WTC11 (cell line): ENCODE results near the gene SYCP1. TPM values are rescaled to one million over a fixed set of nuclear protein-coding genes. Genes with fewer than 3 reads are reported as not detected.

Experiments
- ATAC-seq: fragments of 200-7000 bp; cut with Tn5 transposase; 2 replicates; pipeline ENCODE4 v1.10.0; 2021; ENCODE audit warnings: mild to moderate bottlenecking, moderate library complexity
- CTCF ChIA-PET: fragments of 300-600 bp; sonication (Branson Sonifier 250); formaldehyde crosslinking; loops from one replicate; lab custom pipeline; 2021; ENCODE audit warnings: antibody characterized with exemption; lab: Charles Lee
- POLR2A ChIA-PET: fragments of 350-600 bp; sonication (Branson Sonifier 250); formaldehyde crosslinking; loops from one replicate; lab custom pipeline; 2021; ENCODE audit warnings: antibody characterized with exemption; lab: Charles Lee
- DNase-seq: peaks from one replicate; pipeline ENCODE4 v3.0.0; 2021; ENCODE audit warnings: low spot score
- H3K27ac Mint-ChIP-seq: 2 replicates; pipeline ENCODE4 v1.8.0; 2021; ENCODE audit warnings: mixed read lengths
- H3K27me3 Mint-ChIP-seq: 2 replicates; pipeline ENCODE4 v1.8.0; 2021; ENCODE audit warnings: low read depth, mild to moderate bottlenecking, moderate library complexity, mixed read lengths
- H3K36me3 Mint-ChIP-seq: 2 replicates; pipeline ENCODE4 v1.8.0; 2021; ENCODE audit warnings: mixed read lengths
- H3K4me1 Mint-ChIP-seq: 2 replicates; pipeline ENCODE4 v1.8.0; 2022; ENCODE audit warnings: mixed read lengths
- H3K4me3 Mint-ChIP-seq: 2 replicates; pipeline ENCODE4 v1.8.0; 2021; ENCODE audit warnings: mild to moderate bottlenecking, moderate library complexity, mixed read lengths
- H3K9me3 Mint-ChIP-seq: 2 replicates; pipeline ENCODE4 v1.8.0; 2021; ENCODE audit warnings: mixed read lengths
- ARID4B ChIP-seq: sonication (generic); formaldehyde crosslinking; IDR thresholded peaks from 2 replicates; pipeline ENCODE4 v1.8.0; 2023; ENCODE audit warnings: missing genetic modification reagents, mild to moderate bottlenecking, borderline replicate concordance
- CBFB ChIP-seq: sonication (generic); formaldehyde crosslinking; IDR thresholded peaks from 2 replicates; pipeline ENCODE4 v1.8.1; 2022; ENCODE audit warnings: mild to moderate bottlenecking, low read depth, missing genetic modification reagents
- CREB1 ChIP-seq: sonication (generic); formaldehyde crosslinking; IDR thresholded peaks from 2 replicates; pipeline ENCODE4 v1.8.0; 2023; ENCODE audit warnings: mild to moderate bottlenecking, missing genetic modification reagents
- CTCF ChIP-seq: fragments of 200-600 bp; IDR thresholded peaks from 2 replicates; pipeline ENCODE4 v1.8.0; 2022; ENCODE audit warnings: antibody characterized with exemption
- ETV6 ChIP-seq: sonication (generic); formaldehyde crosslinking; IDR thresholded peaks from 2 replicates; pipeline ENCODE4 v1.8.1; 2022; ENCODE audit warnings: mild to moderate bottlenecking, missing genetic modification reagents
- FOXP1 ChIP-seq: sonication (generic); formaldehyde crosslinking; IDR thresholded peaks from 2 replicates; pipeline ENCODE4 v1.8.0; 2022; ENCODE audit warnings: missing genetic modification reagents, mild to moderate bottlenecking, moderate library complexity, borderline replicate concordance
- HMGXB4 ChIP-seq: sonication (generic); formaldehyde crosslinking; IDR thresholded peaks from 2 replicates; pipeline ENCODE4 v1.8.1; 2023; ENCODE audit warnings: mild to moderate bottlenecking, moderate library complexity, missing genetic modification reagents
- JUN ChIP-seq: sonication (generic); formaldehyde crosslinking; IDR thresholded peaks from 2 replicates; pipeline ENCODE4 v1.8.0; 2023; ENCODE audit warnings: mild to moderate bottlenecking, missing genetic modification reagents
- NR3C1 ChIP-seq: sonication (generic); formaldehyde crosslinking; conservative IDR thresholded peaks from 2 replicates; pipeline ENCODE4 v1.8.1; 2023; ENCODE audit warnings: low read depth, mild to moderate bottlenecking, missing genetic modification reagents
- USF2 ChIP-seq: sonication (generic); formaldehyde crosslinking; IDR thresholded peaks from 2 replicates; pipeline ENCODE4 v1.8.1; 2023; ENCODE audit warnings: mild to moderate bottlenecking, missing genetic modification reagents, moderate library complexity
- ZNF396 ChIP-seq: fragments of 250-450 bp; sonication (Bioruptor Pico); IDR thresholded peaks from 2 replicates; pipeline ENCODE4 v1.8.0; 2021; ENCODE audit warnings: mild to moderate bottlenecking, moderate library complexity, borderline replicate concordance
- total RNA-seq: library from RNA; stranded (reverse); gene quantifications from 3 replicates; pipeline ENCODE4 v1.2.3, GENCODE V29; 2021
- TF ChIP-seq, protein P1 (sequence below): fragments of 250-450 bp; sonication (Bioruptor Pico); IDR thresholded peaks from 2 replicates; pipeline ENCODE4 v1.9.0; 2021; ENCODE audit warnings: mild to moderate bottlenecking
- TF ChIP-seq, protein P2 (sequence below): sonication (generic); formaldehyde crosslinking; IDR thresholded peaks from 2 replicates; pipeline ENCODE4 v1.8.0; 2022; ENCODE audit warnings: mild to moderate bottlenecking, missing genetic modification reagents
- TF ChIP-seq, protein P3 (sequence below): fragments of 250-450 bp; sonication (Bioruptor Pico); IDR thresholded peaks from 2 replicates; pipeline ENCODE4 v2.1.2; 2022; ENCODE audit warnings: mild to moderate bottlenecking, moderate library complexity
- TF ChIP-seq, protein P4 (sequence below): sonication (generic); formaldehyde crosslinking; IDR thresholded peaks from 2 replicates; pipeline ENCODE4 v1.8.1; 2023; ENCODE audit warnings: mild to moderate bottlenecking, missing genetic modification reagents, moderate library complexity
- TF ChIP-seq, protein P5 (sequence below): sonication (generic); formaldehyde crosslinking; IDR thresholded peaks from 2 replicates; pipeline ENCODE4 v1.8.0; 2022; ENCODE audit warnings: mild to moderate bottlenecking, missing genetic modification reagents

The SYCP1 gene
- total RNA-seq, 1 experiment from 2014 or later = not detected

GRCh38 chr1:114833421-114833820 is 21.2 kb upstream of the SYCP1 start (continued):
- TF ChIP-seq, protein P1, sequence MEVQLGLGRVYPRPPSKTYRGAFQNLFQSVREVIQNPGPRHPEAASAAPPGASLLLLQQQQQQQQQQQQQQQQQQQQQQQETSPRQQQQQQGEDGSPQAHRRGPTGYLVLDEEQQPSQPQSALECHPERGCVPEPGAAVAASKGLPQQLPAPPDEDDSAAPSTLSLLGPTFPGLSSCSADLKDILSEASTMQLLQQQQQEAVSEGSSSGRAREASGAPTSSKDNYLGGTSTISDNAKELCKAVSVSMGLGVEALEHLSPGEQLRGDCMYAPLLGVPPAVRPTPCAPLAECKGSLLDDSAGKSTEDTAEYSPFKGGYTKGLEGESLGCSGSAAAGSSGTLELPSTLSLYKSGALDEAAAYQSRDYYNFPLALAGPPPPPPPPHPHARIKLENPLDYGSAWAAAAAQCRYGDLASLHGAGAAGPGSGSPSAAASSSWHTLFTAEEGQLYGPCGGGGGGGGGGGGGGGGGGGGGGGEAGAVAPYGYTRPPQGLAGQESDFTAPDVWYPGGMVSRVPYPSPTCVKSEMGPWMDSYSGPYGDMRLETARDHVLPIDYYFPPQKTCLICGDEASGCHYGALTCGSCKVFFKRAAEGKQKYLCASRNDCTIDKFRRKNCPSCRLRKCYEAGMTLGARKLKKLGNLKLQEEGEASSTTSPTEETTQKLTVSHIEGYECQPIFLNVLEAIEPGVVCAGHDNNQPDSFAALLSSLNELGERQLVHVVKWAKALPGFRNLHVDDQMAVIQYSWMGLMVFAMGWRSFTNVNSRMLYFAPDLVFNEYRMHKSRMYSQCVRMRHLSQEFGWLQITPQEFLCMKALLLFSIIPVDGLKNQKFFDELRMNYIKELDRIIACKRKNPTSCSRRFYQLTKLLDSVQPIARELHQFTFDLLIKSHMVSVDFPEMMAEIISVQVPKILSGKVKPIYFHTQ (CRISPR knock-in tag) = no peak
- no peak for TF ChIP-seq ETV6 (CRISPR knock-in tag)
- TF ChIP-seq ZNF396 (CRISPR knock-in tag) = no peak
- TF ChIP-seq, protein P2, sequence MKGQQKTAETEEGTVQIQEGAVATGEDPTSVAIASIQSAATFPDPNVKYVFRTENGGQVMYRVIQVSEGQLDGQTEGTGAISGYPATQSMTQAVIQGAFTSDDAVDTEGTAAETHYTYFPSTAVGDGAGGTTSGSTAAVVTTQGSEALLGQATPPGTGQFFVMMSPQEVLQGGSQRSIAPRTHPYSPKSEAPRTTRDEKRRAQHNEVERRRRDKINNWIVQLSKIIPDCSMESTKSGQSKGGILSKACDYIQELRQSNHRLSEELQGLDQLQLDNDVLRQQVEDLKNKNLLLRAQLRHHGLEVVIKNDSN = no peak
- no peak for TF ChIP-seq JUN (CRISPR knock-in tag)
- TF ChIP-seq CTCF = no peak
- no peak for TF ChIP-seq NR3C1 (CRISPR knock-in tag)
- TF ChIP-seq ARID4B (CRISPR knock-in tag) = no peak
- TF ChIP-seq HMGXB4 (CRISPR knock-in tag) = no peak

- no peak for DNase-seq
- peaks cover 2% of the 10 kb centered on the region; the same call in 1 of the 2 replicates for H3K27me3 Mint-ChIP-seq
- H3K9me3 Mint-ChIP-seq = no peaks in the 10 kb centered on the region
- no peaks in the 10 kb centered on the region for H3K36me3 Mint-ChIP-seq
- CTCF ChIA-PET = no interaction called here
- no peak overlapping the region for H3K4me3 Mint-ChIP-seq
- POLR2A ChIA-PET = no interaction called here
- ATAC-seq = no peak
- H3K4me1 Mint-ChIP-seq = no peaks in the 10 kb centered on the region
- no peak overlapping the region for H3K27ac Mint-ChIP-seq
- TF ChIP-seq, protein P2 = no peak
- TF ChIP-seq, protein P3, sequence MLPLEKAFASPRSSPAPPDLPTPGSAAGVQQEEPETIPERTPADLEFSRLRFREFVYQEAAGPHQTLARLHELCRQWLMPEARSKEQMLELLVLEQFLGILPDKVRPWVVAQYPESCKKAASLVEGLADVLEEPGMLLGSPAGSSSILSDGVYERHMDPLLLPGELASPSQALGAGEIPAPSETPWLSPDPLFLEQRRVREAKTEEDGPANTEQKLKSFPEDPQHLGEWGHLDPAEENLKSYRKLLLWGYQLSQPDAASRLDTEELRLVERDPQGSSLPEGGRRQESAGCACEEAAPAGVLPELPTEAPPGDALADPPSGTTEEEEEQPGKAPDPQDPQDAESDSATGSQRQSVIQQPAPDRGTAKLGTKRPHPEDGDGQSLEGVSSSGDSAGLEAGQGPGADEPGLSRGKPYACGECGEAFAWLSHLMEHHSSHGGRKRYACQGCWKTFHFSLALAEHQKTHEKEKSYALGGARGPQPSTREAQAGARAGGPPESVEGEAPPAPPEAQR (CRISPR knock-in tag) = no peak
- no peak for TF ChIP-seq USF2 (CRISPR knock-in tag)
- TF ChIP-seq, protein P4, sequence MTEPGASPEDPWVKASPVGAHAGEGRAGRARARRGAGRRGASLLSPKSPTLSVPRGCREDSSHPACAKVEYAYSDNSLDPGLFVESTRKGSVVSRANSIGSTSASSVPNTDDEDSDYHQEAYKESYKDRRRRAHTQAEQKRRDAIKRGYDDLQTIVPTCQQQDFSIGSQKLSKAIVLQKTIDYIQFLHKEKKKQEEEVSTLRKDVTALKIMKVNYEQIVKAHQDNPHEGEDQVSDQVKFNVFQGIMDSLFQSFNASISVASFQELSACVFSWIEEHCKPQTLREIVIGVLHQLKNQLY (CRISPR knock-in tag) = no peak
- TF ChIP-seq CREB1 (CRISPR knock-in tag) = no peak
- TF ChIP-seq CBFB (CRISPR knock-in tag) = no peak
- no peak for TF ChIP-seq JUN (CRISPR knock-in tag)
- no peak for TF ChIP-seq FOXP1 (CRISPR knock-in tag)
- TF ChIP-seq, protein P5, sequence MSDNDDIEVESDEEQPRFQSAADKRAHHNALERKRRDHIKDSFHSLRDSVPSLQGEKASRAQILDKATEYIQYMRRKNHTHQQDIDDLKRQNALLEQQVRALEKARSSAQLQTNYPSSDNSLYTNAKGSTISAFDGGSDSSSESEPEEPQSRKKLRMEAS = no peak
Measured at GRCh38 chr1:114844270-114844669, 10.4 kb upstream of the SYCP1 start.
